Stimulated activated CD4-positive, alpha-beta T cell treated with anti-CD3 and anti-CD28 coated beads, TNF-alpha, amount 100 ng/mL, for 1 hour (primary cell): ENCODE data around the gene ADTRP.
"Not testable (repeated sequence)": the region's sequence is repeated elsewhere in the genome, so short reads cannot be mapped to it uniquely, and the experiment has no call there.

Experiments used
- DNase-seq, 3 donors: peaks; one replicate each; pipeline ENCODE4 v3.0.0-alpha.2; 2020; ENCODE audit warnings: low read depth in 3 of 3, low spot score in 1 of 3

Gene ADTRP

GRCh38 chr6:11804135-11804534 lies 25.5 kb upstream of the ADTRP start:
- no peak for DNase-seq

- DNase-seq: no peak
Observed at GRCh38 chr6:11803591-11803971, 25.0 kb upstream of the ADTRP start.

- no peak for DNase-seq
Observed at GRCh38 chr6:11802886-11803590, 24.4 kb upstream of the ADTRP start.

GRCh38 chr6:11800531-11800930 lies 21.9 kb upstream of the ADTRP start:
- DNase-seq: not testable (repeated sequence)

GRCh38 chr6:11798538-11798937 lies 19.9 kb upstream of the ADTRP start:
- no peak for DNase-seq

GRCh38 chr6:11798096-11798495 lies 19.5 kb upstream of the ADTRP start:
- no peak for DNase-seq

- no peak for DNase-seq
Observed at GRCh38 chr6:11796829-11797228, 18.2 kb upstream of the ADTRP start.

- DNase-seq: no peak
Observed at GRCh38 chr6:11795403-11795802, 16.8 kb upstream of the ADTRP start.

GRCh38 chr6:11793277-11793676 lies 14.7 kb upstream of the ADTRP start:
- no peak for DNase-seq

- DNase-seq: no peak
Observed at GRCh38 chr6:11791354-11792107, 12.9 kb upstream of the ADTRP start.

GRCh38 chr6:11789744-11790143 lies 11.1 kb upstream of the ADTRP start:
- no peak for DNase-seq

- no peak for DNase-seq
Observed at GRCh38 chr6:11788043-11788442, 9.4 kb upstream of the ADTRP start.

- DNase-seq: no peak
Observed at GRCh38 chr6:11785774-11786579, 7.4 kb upstream of the ADTRP start.

- DNase-seq: no peak
Observed at GRCh38 chr6:11785415-11785773, 6.8 kb upstream of the ADTRP start.

GRCh38 chr6:11784341-11784740 lies 5.7 kb upstream of the ADTRP start:
- no peak for DNase-seq

GRCh38 chr6:11783524-11784064 lies 5.0 kb upstream of the ADTRP start:
- DNase-seq: no peak

- no peak for DNase-seq
Observed at GRCh38 chr6:11782524-11782923, 3.9 kb upstream of the ADTRP start.

GRCh38 chr6:11780097-11780428 lies 1.5 kb upstream of the ADTRP start:
- no peak for DNase-seq

GRCh38 chr6:11779329-11780096 lies 910 bp upstream of the ADTRP start:
- DNase-seq: no peak

- DNase-seq: no peak
Observed at GRCh38 chr6:11778036-11778435, 567 bp downstream of the ADTRP start.

- DNase-seq: no peak
Observed at GRCh38 chr6:11775791-11776409, 2.7 kb downstream of the ADTRP start.
